T-helper 17 cell (primary cell): ENCODE measurements around the gene CASK. TPM values are rescaled to one million over a fixed set of nuclear protein-coding genes. Genes with fewer than 3 reads are reported as not detected.
"Not testable (repeated sequence)": the region's sequence is repeated elsewhere in the genome, so short reads cannot be mapped to it uniquely, and the experiment has no call there.

ENCODE experiments used
- ATAC-seq: fragments of 150-1000 bp; cut with Tn5 transposase; 2 replicates; pipeline ENCODE4 v1.10.0; 2021; ENCODE audit warnings: mild to moderate bottlenecking, moderate library complexity
- DNase-seq, 3 donors: peaks; one replicate each; pipeline versions ENCODE4 v3.0.0 to v3.0.0-alpha.2; 2020 to 2021
- H3K9me3 ChIP-seq: one replicate; pipeline ENCODE4 v1.7.0; 2013; ENCODE audit warnings: low read length, mild to moderate bottlenecking; ENCODE audit not compliant: control insufficient read depth, poor library complexity, severe bottlenecking
- H3K27ac Mint-ChIP-seq: one replicate; pipeline ENCODE4 v1.8.0; 2022; ENCODE audit warnings: mild to moderate bottlenecking, moderate library complexity, mixed read lengths
- H3K27me3 Mint-ChIP-seq: one replicate; pipeline ENCODE4 v1.8.0; 2022; ENCODE audit warnings: mixed read lengths
- H3K36me3 Mint-ChIP-seq: one replicate; pipeline ENCODE4 v1.8.0; 2022; ENCODE audit warnings: low read depth, mixed read lengths
- H3K4me1 Mint-ChIP-seq: one replicate; pipeline ENCODE4 v1.8.0; 2022; ENCODE audit warnings: mild to moderate bottlenecking, mixed read lengths
- H3K4me3 Mint-ChIP-seq: one replicate; pipeline ENCODE4 v1.8.0; 2022; ENCODE audit warnings: mild to moderate bottlenecking, moderate library complexity, mixed read lengths
- total RNA-seq, 4 donors: library from RNA in 2 of 4; stranded (reverse) in 2 of 4; gene quantifications; one replicate each; pipeline ENCODE4 v1.2.3 and lab custom pipeline; 2022 to 2026

CASK gene
- total RNA-seq, 2 donors from 2014 or later = 99.9 to 107 TPM

DNA sequence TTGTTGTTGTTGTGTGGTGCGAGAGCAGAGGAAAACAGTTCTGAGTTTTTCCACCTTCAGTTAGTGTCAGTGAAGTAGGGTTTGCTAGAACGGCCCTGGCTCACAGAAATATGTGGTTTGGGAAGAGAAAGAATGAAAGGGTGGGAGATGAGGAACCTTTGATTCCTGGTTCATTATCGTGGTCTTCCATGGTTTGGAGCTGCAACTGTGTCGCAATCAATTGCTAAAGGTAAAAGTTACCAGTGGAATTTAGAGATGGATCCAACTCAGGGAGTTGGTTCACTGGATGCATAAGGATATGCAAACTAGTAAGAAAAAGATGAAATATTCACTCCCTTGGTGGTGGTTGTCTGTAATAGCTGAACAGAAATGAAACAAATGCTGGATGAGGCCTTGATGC lies 270.2 kb downstream of the CASK start:
- H3K36me3 Mint-ChIP-seq = peaks cover 15% of the 10 kb centered on the region
- no peak overlapping the region for H3K27ac Mint-ChIP-seq
- no peak for DNase-seq
- H3K4me1 Mint-ChIP-seq = peaks cover under 1% of the 10 kb centered on the region
- no peaks in the 10 kb centered on the region for H3K9me3 ChIP-seq
- no peak overlapping the region for H3K4me3 Mint-ChIP-seq
- no peak for ATAC-seq
- H3K27me3 Mint-ChIP-seq = no peaks in the 10 kb centered on the region

DNA sequence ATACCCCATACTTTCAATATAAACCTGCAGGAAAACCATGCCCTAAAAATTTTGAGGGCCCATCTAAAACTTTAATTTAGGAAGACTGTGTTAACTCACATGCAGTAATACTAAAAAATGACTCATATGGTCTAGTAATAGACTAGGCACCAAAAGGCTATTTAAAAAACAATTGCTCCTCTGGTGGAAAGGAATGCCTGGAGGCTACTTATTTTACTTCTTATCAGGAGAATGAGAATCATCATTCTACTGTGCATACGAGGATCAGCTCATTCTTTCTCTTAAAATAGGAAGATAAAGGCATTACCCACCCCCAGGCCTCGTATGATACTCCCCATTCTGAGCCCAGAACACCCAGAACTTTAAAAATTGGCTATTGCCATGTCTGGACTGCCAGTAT lies 277.2 kb downstream of the CASK start:
- not testable (repeated sequence) for ATAC-seq, H3K4me3 Mint-ChIP-seq, H3K4me1 Mint-ChIP-seq, H3K27ac Mint-ChIP-seq, H3K36me3 Mint-ChIP-seq, H3K27me3 Mint-ChIP-seq, DNase-seq, H3K9me3 ChIP-seq

DNA sequence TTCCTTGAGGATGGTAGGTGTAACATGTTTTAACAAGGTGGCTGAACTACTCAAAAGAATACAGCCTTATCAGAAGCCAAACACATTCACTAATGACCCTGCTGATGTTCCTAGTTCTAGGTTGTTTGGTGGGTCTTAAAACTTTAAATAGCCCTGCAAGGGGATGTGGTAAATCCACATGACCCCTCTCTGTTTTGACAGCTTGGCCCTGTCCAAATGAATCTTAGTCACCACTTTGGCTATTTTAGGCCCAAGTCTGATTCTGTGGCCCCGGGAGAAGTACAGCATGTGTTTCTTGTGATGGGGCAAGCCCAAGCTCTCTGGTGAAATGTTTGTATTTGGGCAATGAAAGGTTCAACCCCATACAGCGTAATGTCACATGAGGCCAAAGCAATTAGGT lies 289.1 kb downstream of the CASK start:
- H3K27ac Mint-ChIP-seq = no peak overlapping the region
- DNase-seq = no peak
- peaks cover 2% of the 10 kb centered on the region for H3K36me3 Mint-ChIP-seq
- H3K27me3 Mint-ChIP-seq = no peaks in the 10 kb centered on the region
- H3K9me3 ChIP-seq = no peaks in the 10 kb centered on the region
- H3K4me3 Mint-ChIP-seq = no peak overlapping the region
- H3K4me1 Mint-ChIP-seq = no peaks in the 10 kb centered on the region
- no peak for ATAC-seq

DNA sequence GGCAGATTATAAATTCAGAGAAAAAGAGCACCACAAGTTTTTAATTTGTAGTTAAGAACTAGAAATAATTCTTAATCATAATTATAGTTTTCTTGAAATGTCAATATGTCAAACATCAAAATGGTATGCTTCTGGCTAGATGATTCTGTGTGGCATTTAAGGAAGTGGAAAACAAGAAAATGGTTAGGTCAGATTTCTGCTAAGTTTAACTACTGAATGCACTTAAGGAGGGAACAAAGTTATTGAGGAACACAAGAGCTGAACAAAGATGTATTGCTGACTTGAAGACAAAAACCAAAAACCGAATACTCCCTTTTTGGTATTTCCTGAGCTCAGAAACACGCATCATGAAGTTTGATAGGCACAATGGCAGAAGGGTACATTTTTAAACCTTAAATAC lies 293.3 kb downstream of the CASK start:
- Mint-ChIP-seq H3K4me1 (peaks cover 2% of the 10 kb centered on the region), H3K36me3 (no peaks in the 10 kb centered on the region), H3K4me3 (no peak overlapping the region), H3K27ac (no peak overlapping the region), H3K27me3 (no peaks in the 10 kb centered on the region)
- no peak for DNase-seq
- no peak for ATAC-seq
- H3K9me3 ChIP-seq = no peaks in the 10 kb centered on the region

DNA sequence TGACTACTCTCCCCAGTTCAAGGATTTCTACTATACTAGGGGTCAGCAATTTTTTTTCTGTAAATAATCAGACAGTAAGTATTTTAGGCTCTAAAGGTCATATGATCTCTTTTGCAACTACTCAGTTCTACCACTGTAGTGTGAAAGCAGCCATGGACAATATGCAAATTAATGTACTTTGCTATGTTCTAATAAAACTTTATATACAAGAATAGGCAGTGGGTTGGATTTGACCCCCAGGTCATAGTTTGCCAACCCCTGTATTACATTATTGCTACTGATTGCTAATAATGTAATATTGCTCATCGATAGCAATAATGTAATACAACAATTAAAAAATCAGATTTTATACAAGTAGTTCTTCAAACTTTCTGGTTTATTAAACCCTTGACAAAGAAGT lies 293.8 kb downstream of the CASK start:
- no peaks in the 10 kb centered on the region for H3K27me3 Mint-ChIP-seq
- no peaks in the 10 kb centered on the region for H3K36me3 Mint-ChIP-seq
- H3K27ac Mint-ChIP-seq = no peak overlapping the region
- H3K4me1 Mint-ChIP-seq = peaks cover 2% of the 10 kb centered on the region
- no peak for DNase-seq
- no peaks in the 10 kb centered on the region for H3K9me3 ChIP-seq
- H3K4me3 Mint-ChIP-seq = no peak overlapping the region
- ATAC-seq = no peak

DNA sequence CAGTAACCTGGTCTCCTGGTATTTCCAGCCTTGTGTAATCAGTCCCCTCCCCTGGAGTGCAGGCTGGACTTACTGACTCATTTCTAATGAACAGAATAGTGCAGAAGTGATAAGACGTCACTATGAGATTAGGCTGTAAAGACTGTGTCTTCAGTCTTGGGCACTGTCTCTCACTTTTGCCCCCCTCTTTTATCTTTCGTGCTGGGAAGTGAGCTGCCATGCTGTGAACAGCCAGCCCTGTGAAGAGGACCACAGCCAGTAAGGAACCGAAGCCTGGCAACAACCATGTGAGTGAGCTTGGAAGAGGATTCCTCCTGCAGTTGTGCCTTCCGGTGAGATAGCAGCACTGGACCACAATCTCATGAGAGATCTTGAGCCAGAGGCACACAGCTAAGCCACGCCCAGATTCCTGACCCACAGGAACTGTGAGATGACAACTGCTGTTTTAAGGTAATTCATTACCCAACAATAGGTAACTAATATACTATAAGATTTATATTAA lies 302.1 kb downstream of the CASK start:
- ATAC-seq = no peak
- Mint-ChIP-seq H3K4me3 (no peak overlapping the region), H3K27ac (no peak overlapping the region), H3K36me3 (no peaks in the 10 kb centered on the region), H3K27me3 (no peaks in the 10 kb centered on the region), H3K4me1 (peaks cover 2% of the 10 kb centered on the region)
- H3K9me3 ChIP-seq = no peaks in the 10 kb centered on the region
- DNase-seq = no peak

DNA sequence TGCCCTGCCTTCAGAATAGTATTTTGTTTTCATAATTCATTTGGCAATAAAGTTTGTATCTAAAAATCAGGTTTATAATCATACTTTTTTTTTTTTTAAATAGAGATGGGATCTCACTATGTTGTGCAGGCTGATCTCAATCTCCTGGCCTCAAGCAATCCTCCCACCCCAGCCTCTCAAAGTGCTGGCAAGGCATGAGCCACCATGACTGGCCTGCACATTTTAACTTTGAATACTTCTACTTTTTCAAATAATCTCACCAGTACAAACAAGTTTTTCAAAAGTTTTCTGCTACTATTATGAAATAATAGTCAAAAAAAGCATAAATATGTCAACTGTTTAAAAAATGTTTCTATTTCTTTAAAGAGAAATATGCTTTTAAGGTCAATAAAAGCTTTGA lies 304.1 kb downstream of the CASK start:
- H3K27me3 Mint-ChIP-seq = no peaks in the 10 kb centered on the region
- H3K9me3 ChIP-seq = no peaks in the 10 kb centered on the region
- H3K4me1 Mint-ChIP-seq = no peaks in the 10 kb centered on the region
- H3K36me3 Mint-ChIP-seq = no peaks in the 10 kb centered on the region
- no peak overlapping the region for H3K4me3 Mint-ChIP-seq
- peak overlapping the region; percentile 41 for H3K27ac Mint-ChIP-seq
- no peak for DNase-seq
- ATAC-seq = no peak

DNA sequence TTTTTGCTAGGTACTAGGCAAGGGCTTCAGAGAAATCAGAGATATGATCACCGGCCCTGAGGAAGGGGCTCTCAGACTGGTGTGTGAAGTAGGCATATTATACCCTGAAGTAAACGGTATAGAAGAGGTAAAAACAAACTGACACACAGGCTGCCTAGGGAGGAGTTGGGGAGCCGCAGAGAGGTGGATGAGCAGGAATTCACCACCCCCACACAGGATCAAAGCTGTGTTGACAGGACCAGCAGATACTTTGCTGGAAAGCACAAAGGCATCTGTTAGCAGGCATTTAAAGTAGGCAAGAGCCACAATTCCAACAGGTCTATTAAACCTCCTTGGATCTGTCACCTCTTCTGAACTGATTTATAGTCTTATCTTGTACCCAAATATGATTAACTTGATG lies 306.4 kb downstream of the CASK start:
- Mint-ChIP-seq H3K27me3 (no peaks in the 10 kb centered on the region), H3K4me1 (no peaks in the 10 kb centered on the region), H3K4me3 (no peak overlapping the region), H3K27ac (no peak overlapping the region), H3K36me3 (no peaks in the 10 kb centered on the region)
- DNase-seq = no peak
- H3K9me3 ChIP-seq = no peaks in the 10 kb centered on the region
- ATAC-seq = no peak

DNA sequence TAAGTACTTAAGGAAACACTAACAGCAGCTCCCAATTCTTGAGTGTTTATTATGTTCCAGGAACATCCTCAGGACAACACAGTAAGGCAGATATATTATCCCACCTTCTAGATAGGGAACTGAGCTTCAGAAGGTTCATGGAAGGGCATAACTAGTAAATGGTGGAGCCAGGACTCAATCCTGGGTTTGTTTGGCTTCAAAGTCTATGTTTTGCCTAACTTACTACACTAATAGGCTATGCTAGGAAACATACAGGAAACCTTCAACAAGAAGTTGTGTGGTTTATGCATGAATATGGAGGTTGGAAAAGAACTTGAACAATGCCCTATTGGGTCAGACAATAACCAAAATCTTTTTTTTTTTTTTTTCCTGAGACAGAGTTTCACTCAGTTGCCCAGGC lies 307.1 kb downstream of the CASK start:
- Mint-ChIP-seq H3K36me3 (no peaks in the 10 kb centered on the region), H3K27me3 (no peaks in the 10 kb centered on the region), H3K4me1 (no peaks in the 10 kb centered on the region), H3K27ac (no peak overlapping the region), H3K4me3 (no peak overlapping the region)
- DNase-seq (no peak), ATAC-seq (no peak)
- no peaks in the 10 kb centered on the region for H3K9me3 ChIP-seq

DNA sequence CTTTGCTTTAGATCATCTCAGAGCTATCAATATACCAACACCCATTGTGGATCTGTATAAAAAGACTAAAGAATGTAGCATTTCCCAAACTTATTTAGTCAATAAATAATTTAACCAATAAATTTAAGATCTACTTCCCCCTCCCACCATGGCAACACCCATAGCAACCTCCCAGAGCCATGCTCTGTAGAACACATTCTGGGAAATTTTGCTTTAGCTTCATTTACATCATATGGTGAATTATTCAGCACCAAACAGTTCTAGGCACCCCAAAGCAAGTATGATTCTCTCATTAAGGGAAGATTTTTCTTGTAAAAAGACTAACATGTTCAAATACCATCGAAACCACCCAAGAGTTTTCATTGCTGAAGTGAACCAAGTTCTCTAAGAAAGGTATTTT lies 315.1 kb downstream of the CASK start:
- no peaks in the 10 kb centered on the region for H3K9me3 ChIP-seq
- DNase-seq = no peak
- no peak overlapping the region for H3K4me3 Mint-ChIP-seq
- ATAC-seq = no peak
- no peaks in the 10 kb centered on the region for H3K27me3 Mint-ChIP-seq
- H3K27ac Mint-ChIP-seq = no peak overlapping the region
- H3K4me1 Mint-ChIP-seq = no peaks in the 10 kb centered on the region
- no peaks in the 10 kb centered on the region for H3K36me3 Mint-ChIP-seq

DNA sequence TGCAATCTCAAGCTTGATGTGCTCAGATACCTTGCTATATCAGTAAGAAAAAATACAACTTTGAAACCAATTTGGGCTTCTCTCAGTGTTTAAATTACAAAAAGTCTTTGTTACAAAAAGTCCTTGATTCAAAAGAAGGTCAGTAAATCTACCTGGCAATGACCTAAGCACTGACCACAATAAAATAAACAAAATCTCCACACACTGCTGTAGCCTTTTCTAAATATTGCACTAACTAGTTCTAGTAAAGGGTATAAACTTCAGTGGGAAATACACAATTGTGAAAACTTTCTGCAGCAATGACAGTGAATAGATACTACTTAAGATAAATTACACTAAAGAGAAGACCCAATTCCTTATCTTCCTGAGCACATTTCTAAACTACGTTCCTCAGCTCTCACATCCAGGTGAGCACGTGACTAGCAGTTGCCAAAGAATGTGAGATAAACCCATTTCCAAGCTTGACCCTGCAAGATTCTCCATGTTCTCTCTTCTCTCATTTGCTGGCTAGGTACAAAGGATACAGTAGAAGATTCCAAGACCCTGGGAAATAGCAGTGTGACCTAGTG lies 316.0 kb downstream of the CASK start:
- ATAC-seq (no peak), DNase-seq (no peak)
- Mint-ChIP-seq H3K27me3 (no peaks in the 10 kb centered on the region), H3K4me3 (no peak overlapping the region), H3K4me1 (no peaks in the 10 kb centered on the region), H3K36me3 (no peaks in the 10 kb centered on the region), H3K27ac (no peak overlapping the region)
- no peaks in the 10 kb centered on the region for H3K9me3 ChIP-seq

DNA sequence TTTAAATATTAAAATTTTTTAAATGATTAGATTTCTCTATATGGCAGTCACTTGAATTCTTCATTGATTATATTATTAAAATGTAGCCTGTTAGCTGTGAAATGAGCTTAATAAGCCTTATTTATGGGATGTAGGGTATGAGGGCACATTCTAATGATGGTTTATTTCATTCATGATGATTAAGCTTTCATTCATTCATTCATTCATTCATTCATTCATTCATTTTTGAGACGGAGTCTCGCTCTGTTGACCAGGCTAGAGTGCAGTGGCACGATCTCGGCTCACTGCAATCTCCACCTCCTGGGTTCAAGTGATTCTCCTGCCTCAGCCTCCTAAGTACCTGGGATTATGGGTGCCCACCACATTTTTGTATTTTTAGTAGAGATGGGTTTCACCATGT lies 317.3 kb downstream of the CASK start:
- H3K27ac Mint-ChIP-seq, H3K36me3 Mint-ChIP-seq, DNase-seq, H3K9me3 ChIP-seq, H3K27me3 Mint-ChIP-seq, H3K4me3 Mint-ChIP-seq, H3K4me1 Mint-ChIP-seq, ATAC-seq: not testable (repeated sequence)

DNA sequence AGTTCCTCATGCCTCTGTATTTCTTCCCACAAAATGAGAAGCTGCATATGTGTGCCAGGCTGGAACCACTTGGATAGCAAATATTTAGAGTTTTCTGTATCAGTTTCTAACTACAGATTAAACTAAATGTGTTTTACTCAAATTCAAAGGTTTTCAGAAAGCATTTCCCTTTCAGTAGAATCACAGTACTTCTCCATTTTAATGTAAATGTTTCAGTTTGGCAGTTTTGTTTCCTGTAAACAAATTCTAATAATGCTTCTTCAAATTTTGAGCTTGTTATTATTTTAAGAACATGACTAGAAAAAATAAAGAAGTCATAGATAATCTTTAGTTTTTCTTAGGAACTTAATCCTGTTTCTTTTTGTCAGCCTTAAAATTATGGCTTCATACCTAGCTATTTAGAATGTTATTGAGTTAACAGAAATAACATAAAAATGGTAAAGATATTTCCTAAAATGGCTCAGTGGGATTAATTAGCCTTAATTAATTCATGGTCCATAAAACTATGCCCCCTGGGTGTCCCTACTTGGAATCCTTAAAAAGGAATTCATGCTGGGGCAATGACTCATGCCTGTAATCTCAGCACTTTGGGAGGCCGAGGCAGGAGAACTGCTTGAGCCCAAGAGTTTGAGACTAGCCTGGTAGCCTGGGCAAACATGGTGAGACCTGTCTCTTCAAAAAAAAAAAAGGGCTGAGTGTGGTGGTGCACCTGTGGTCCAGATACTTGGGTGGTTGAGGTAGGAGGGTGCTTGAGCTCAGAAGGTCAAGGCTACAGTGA lies 318.4 kb downstream of the CASK start:
- no peaks in the 10 kb centered on the region for H3K9me3 ChIP-seq
- Mint-ChIP-seq H3K4me1 (peaks cover 3% of the 10 kb centered on the region), H3K36me3 (no peaks in the 10 kb centered on the region), H3K27me3 (no peaks in the 10 kb centered on the region), H3K27ac (no peak overlapping the region), H3K4me3 (no peak overlapping the region)
- no peak for DNase-seq
- no peak for ATAC-seq

DNA sequence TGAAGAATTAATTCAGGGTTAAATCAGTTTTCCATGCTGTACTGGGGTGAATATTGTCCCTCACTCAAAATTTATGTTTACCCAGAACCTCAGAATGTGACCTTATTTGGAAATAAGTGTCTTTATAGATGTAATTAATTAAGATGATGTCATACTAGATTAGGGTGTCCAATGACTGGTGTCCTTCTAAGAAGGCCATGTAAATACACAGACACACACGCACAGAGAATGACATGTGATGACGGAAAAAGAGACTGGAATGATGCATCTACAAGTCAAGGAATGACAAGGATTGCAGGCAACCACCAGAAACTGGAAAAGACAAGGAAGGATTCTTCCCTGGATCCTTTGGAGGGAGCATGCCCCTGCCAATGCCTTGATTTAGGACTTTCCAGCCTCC lies 319.2 kb downstream of the CASK start:
- no peak overlapping the region for H3K4me3 Mint-ChIP-seq
- H3K4me1 Mint-ChIP-seq = peaks cover 3% of the 10 kb centered on the region
- H3K36me3 Mint-ChIP-seq = no peaks in the 10 kb centered on the region
- H3K9me3 ChIP-seq = no peaks in the 10 kb centered on the region
- H3K27me3 Mint-ChIP-seq = no peaks in the 10 kb centered on the region
- ATAC-seq (no peak), DNase-seq (no peak)
- H3K27ac Mint-ChIP-seq = no peak overlapping the region
